K562 (cell line): Measurements from ENCODE around the gene DOCK1. TPM values are rescaled to one million over a fixed set of nuclear protein-coding genes. Genes with fewer than 3 reads are reported as not detected.

Source experiments
- ATAC-seq: fragments of 200-7000 bp; cut with Tn5 transposase; 3 replicates; pipeline ENCODE4 v1.9.1; 2020; ENCODE audit warnings: moderate library complexity
- BruUV-seq: library from RNA; stranded (reverse); fragments of 400-500 nt; replicated peaks from 2 replicates; lab custom pipeline; 2021; lab: Mats Ljungman, UMichigan
- CTCF ChIA-PET: fragments of 300-600 bp; formaldehyde crosslinking; extraction: SDS; loops from one replicate; lab custom pipeline; 2021; ENCODE audit warnings: low intra/inter-chr PET ratio; lab: Yijun Ruan, JAX
- POLR2A ChIA-PET: fragments of 300-600, 350-650 bp; sonication (Branson Sonifier 250); formaldehyde crosslinking; extraction: SDS; loops from one replicate; lab custom pipeline; 2021; ENCODE audit warnings: antibody characterized with exemption, inconsistent platforms; lab: Yijun Ruan, JAX
- DNase-seq, 4 experiments: peaks; one replicate each; pipeline versions ENCODE4 v3.0.0 to v3.0.0-alpha.2; 2011 to 2018; ENCODE audit warnings: low spot score in 3 of 4, mixed read lengths in 3 of 4; ENCODE audit errors: extremely low read depth in 1 of 4
- FAIRE-seq: peaks from 2 replicates; lab custom pipeline; 2011; peaks lifted over from hg19 to GRCh38; lab: Jason Lieb, UNC
- H2AFZ ChIP-seq: 2 replicates; pipeline ENCODE4 v1.6.0; 2011; ENCODE audit warnings: low read depth, low read length, control low read depth, inconsistent platforms
- H3K27ac ChIP-seq: fragments of 200-600 bp; 3 replicates; pipeline ENCODE4 v1.8.0; 2011; ENCODE audit warnings: low read depth, mild to moderate bottlenecking, control low read depth, inconsistent platforms, low read length, moderate library complexity, mixed read lengths; ENCODE audit errors: extremely low read depth
- H3K27me3 ChIP-seq, 2 experiments: fragments of 300-600 bp in 1 of 2; 2 replicates in 1 of 2; 3 replicates in 1 of 2; pipeline versions ENCODE4 v1.6.0 to v1.8.0; 2011; ENCODE audit warnings: inconsistent platforms in 2 of 2, low read length in 2 of 2, mild to moderate bottlenecking in 1 of 2, mixed read lengths in 1 of 2, moderate library complexity in 1 of 2; ENCODE audit not compliant: control insufficient read depth in 2 of 2, insufficient read depth in 2 of 2
- H3K36me3 ChIP-seq: fragments of 300-600 bp; 3 replicates; pipeline ENCODE4 v1.8.0; 2011; ENCODE audit warnings: mild to moderate bottlenecking, low read length, inconsistent platforms; ENCODE audit not compliant: control insufficient read depth, insufficient read depth
- H3K4me1 ChIP-seq, 2 experiments: fragments of 200-600 bp in 1 of 2; replicated peaks in 1 of 2; 2 replicates in 1 of 2; 3 replicates in 1 of 2; pipeline versions ENCODE4 v1.5.1 to v1.8.0; 2011; ENCODE audit warnings: inconsistent platforms in 2 of 2, low read length in 2 of 2, mild to moderate bottlenecking in 1 of 2, mixed read lengths in 1 of 2, moderate library complexity in 1 of 2; ENCODE audit not compliant: control insufficient read depth in 2 of 2, insufficient read depth in 2 of 2
- H3K4me2 ChIP-seq: 2 replicates; pipeline ENCODE4 v1.6.1; 2011; ENCODE audit warnings: low read length, control low read depth, inconsistent platforms, mixed read lengths; ENCODE audit not compliant: insufficient read depth
- H3K4me3 ChIP-seq: fragments of 200-600 bp; sonication (generic), shearing (Covaris generic); 2 replicates; pipeline ENCODE4 v1.5.1; 2016; ENCODE audit warnings: control low read depth, inconsistent platforms
- H3K79me2 ChIP-seq: fragments of 200-600 bp; 3 replicates; pipeline ENCODE4 v1.8.0; 2011; ENCODE audit warnings: low read length, inconsistent platforms; ENCODE audit not compliant: control insufficient read depth, insufficient read depth
- H3K9ac ChIP-seq, 2 experiments: 2 replicates each; pipeline versions ENCODE4 v1.6.0 to v1.6.1; 2011; ENCODE audit warnings: low read depth in 2 of 2, low read length in 2 of 2, control low read depth in 1 of 2, inconsistent platforms in 1 of 2, mild to moderate bottlenecking in 1 of 2, mixed read lengths in 1 of 2; ENCODE audit not compliant: insufficient read depth in 1 of 2
- H3K9me1 ChIP-seq: one replicate; pipeline ENCODE4 v1.6.0; 2011; ENCODE audit warnings: inconsistent platforms, mild to moderate bottlenecking, low read length, moderate library complexity; ENCODE audit not compliant: control insufficient read depth, insufficient read depth
- H3K9me3 ChIP-seq: replicated peaks from 2 replicates; pipeline ENCODE4 v1.5.1; 2011; ENCODE audit warnings: low read depth, low read length, inconsistent platforms; ENCODE audit not compliant: control insufficient read depth, insufficient read depth
- H4K20me1 ChIP-seq: replicated peaks from 2 replicates; pipeline ENCODE4 v1.6.1; 2011; ENCODE audit warnings: low read length, inconsistent platforms, mixed read lengths; ENCODE audit not compliant: control insufficient read depth, insufficient read depth
- BACH1 ChIP-seq: fragments of 200-800 bp; sonication (Bioruptor generic); IDR thresholded peaks from 2 replicates; pipeline ENCODE4 v1.6.1; 2016; ENCODE audit warnings: missing genetic modification characterization, missing compliant biosample characterization
- CBFB ChIP-seq: sonication (generic); formaldehyde crosslinking; IDR thresholded peaks from 2 replicates; pipeline ENCODE4 v1.4.0; 2020; ENCODE audit warnings: mild to moderate bottlenecking, missing genetic modification reagents
- CBX8 ChIP-seq: fragments of 200-600 bp; sonication (generic); IDR thresholded peaks from 2 replicates; pipeline ENCODE4 v1.6.1; 2012; ENCODE audit warnings: borderline replicate concordance, mixed run types, low read depth, mild to moderate bottlenecking, moderate library complexity, mixed read lengths, low read length, control low read depth, inconsistent platforms; ENCODE audit not compliant: poor library complexity, severe bottlenecking; ENCODE audit errors: extremely low read depth
- HNRNPUL1 ChIP-seq: fragments of 200-400 bp; formaldehyde crosslinking; IDR thresholded peaks from 2 replicates; pipeline ENCODE4 v1.6.1; 2017; ENCODE audit warnings: low read length
- PHB ChIP-seq: fragments of 250-450 bp; sonication (Bioruptor Pico); IDR thresholded peaks from 2 replicates; pipeline ENCODE4 v1.5.0; 2021
- RBM39 ChIP-seq: fragments of 200-400 bp; formaldehyde crosslinking; optimal IDR thresholded peaks from 2 replicates; pipeline ENCODE3; 2018; ENCODE audit warnings: low read depth, low read length
- SAFB2 ChIP-seq: fragments of 200-400 bp; formaldehyde crosslinking; IDR thresholded peaks from 2 replicates; pipeline ENCODE4 v1.6.1; 2018; ENCODE audit warnings: borderline replicate concordance, low read length, low read depth, moderate library complexity; ENCODE audit not compliant: severe bottlenecking
- SMAD4 ChIP-seq: fragments of 250-450 bp; sonication (Bioruptor Pico); conservative IDR thresholded peaks from 2 replicates; pipeline ENCODE4 v1.8.0; 2021; ENCODE audit warnings: inconsistent platforms, mild to moderate bottlenecking, moderate library complexity
- ZFP1 ChIP-seq: fragments of 450-650 bp; formaldehyde crosslinking; IDR thresholded peaks from 2 replicates; pipeline ENCODE4 v1.4.0; 2020; ENCODE audit warnings: mild to moderate bottlenecking, mixed read lengths
- ZNF263 ChIP-seq: sonication (generic); formaldehyde crosslinking; IDR thresholded peaks from 2 replicates; pipeline ENCODE4 v1.8.0; 2022; ENCODE audit warnings: mild to moderate bottlenecking, missing genetic modification reagents, borderline replicate concordance
- ZNF436 ChIP-seq: fragments of 250-450, 450-650 bp; sonication (Bioruptor Pico); formaldehyde crosslinking; IDR thresholded peaks from 2 replicates; pipeline ENCODE4 v1.7.0; 2020; ENCODE audit warnings: mild to moderate bottlenecking
- WGBS: fragments of 100-300 bp; shearing (Covaris generic); methylation state at CpG from one replicate; pipeline ENCODE4 v1.1.6; 2016; ENCODE audit warnings: low coverage, mixed read lengths; ENCODE audit not compliant: insufficient coverage; ENCODE audit errors: missing lambda C conversion rate; 5-methylcytosine and 5-hydroxymethylcytosine counted together
- in situ Hi-C: fragments of 300-500 bp; cut with MboI; formaldehyde crosslinking; loops from 4 replicates; pipeline ENCODE4 v1.15.0; 2018; ENCODE audit warnings: inconsistent platforms, mixed read lengths
- intact Hi-C: fragments of 100-400 bp; cut with micrococcal nuclease; formaldehyde crosslinking; loops from 2 replicates; pipeline ENCODE4 v1.14.2; 2022
- polyA plus RNA-seq, 8 experiments: library from polyadenylated mRNA; depleted of rRNA in 4 of 8; stranded (reverse) in 5 of 8; unstranded in 3 of 8; fragments of >200 nt; fragmentation: Nextera tagmentation in 2 of 8; fragmentation: Illumina TruSeq in 1 of 8; extraction: Ambion mirVana in 2 of 8; extraction: Trizol in 1 of 8; gene quantifications; 2 replicates each; pipeline versions ENCODE4 v1.2.1 to v1.2.3, GENCODE V29; 2011 to 2014; ENCODE audit warnings: inconsistent platforms in 1 of 8, missing spikeins in 1 of 8
- total RNA-seq, 7 experiments: library from RNA; depleted of rRNA in 6 of 7; stranded (reverse); fragments of >200 nt in 6 of 7; fragmentation: Illumina TruSeq in 2 of 7; extraction: Trizol in 2 of 7; gene quantifications; 2 replicates each; pipeline versions ENCODE4 v1.2.1 to v1.2.3, GENCODE V29; 2011 to 2021; ENCODE audit warnings: low replicate concordance in 1 of 7
- TF ChIP-seq, protein P1 (sequence below), 2 experiments: fragments of 450-650 bp in 1 of 2; IDR thresholded peaks; 2 replicates each; pipeline ENCODE4 v1.6.1; 2011 to 2017; ENCODE audit warnings: low read depth in 2 of 2, antibody characterized with exemption in 1 of 2, borderline replicate concordance in 1 of 2, low read length in 1 of 2, mild to moderate bottlenecking in 1 of 2, mixed read lengths in 1 of 2; ENCODE audit not compliant: control insufficient read depth in 1 of 2
- TF ChIP-seq, protein P2 (sequence below): fragments of 450-650 bp; formaldehyde crosslinking; conservative IDR thresholded peaks from 2 replicates; pipeline ENCODE4 v1.4.0; 2022; ENCODE audit warnings: mild to moderate bottlenecking, missing genetic modification characterization

DOCK1 gene
- total and polyA plus RNA-seq, 9 of the 15 experiments (the other 6 are each of a cell fraction or from before 2014, with no cell fraction given), result 0.31 TPM; not detected in 8

DNA sequence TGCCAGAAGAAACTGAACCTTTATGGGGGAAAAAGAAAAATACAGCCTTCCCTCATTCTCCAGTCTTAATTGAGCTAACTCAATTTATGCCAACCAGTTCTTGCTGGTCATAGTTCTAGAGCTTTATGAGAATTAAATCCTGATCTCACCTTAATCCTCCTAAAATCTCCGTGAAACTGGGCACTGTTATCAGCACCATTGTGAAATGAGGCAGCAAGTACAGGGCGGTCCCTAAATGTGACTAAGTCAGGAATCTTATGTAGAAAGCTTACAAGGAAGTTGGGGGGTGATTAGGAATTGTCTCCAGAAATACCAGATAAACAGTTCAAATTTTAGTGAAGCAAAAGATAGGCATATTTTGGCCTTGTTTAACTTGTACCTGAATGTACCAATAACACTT, 301.9 kb downstream of the DOCK1 start:
- FAIRE-seq, result no peak
- in situ Hi-C loops, result no loop called here
- no peak for TF ChIP-seq SMAD4 (CRISPR knock-in tag)
- TF ChIP-seq ZNF436, result no peak
- TF ChIP-seq CBFB (CRISPR knock-in tag), result no peak
- no peak for TF ChIP-seq SAFB2
- TF ChIP-seq, protein P1, sequence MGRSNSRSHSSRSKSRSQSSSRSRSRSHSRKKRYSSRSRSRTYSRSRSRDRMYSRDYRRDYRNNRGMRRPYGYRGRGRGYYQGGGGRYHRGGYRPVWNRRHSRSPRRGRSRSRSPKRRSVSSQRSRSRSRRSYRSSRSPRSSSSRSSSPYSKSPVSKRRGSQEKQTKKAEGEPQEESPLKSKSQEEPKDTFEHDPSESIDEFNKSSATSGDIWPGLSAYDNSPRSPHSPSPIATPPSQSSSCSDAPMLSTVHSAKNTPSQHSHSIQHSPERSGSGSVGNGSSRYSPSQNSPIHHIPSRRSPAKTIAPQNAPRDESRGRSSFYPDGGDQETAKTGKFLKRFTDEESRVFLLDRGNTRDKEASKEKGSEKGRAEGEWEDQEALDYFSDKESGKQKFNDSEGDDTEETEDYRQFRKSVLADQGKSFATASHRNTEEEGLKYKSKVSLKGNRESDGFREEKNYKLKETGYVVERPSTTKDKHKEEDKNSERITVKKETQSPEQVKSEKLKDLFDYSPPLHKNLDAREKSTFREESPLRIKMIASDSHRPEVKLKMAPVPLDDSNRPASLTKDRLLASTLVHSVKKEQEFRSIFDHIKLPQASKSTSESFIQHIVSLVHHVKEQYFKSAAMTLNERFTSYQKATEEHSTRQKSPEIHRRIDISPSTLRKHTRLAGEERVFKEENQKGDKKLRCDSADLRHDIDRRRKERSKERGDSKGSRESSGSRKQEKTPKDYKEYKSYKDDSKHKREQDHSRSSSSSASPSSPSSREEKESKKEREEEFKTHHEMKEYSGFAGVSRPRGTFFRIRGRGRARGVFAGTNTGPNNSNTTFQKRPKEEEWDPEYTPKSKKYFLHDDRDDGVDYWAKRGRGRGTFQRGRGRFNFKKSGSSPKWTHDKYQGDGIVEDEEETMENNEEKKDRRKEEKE (IDR thresholded peaks at IDR 0.05; ENCODE audit: borderline replicate concordance in 1 of 2, control insufficient read depth in 1 of 2, low read depth in 2 of 2, low read length in 1 of 2), result no peak
- TF ChIP-seq PHB (CRISPR knock-in tag), result no peak
- TF ChIP-seq BACH1 (tag), result no peak
- TF ChIP-seq HNRNPUL1, result no peak
- TF ChIP-seq CBX8, result no peak
- no peak for TF ChIP-seq ZNF263 (CRISPR knock-in tag)
- TF ChIP-seq ZFP1 (CRISPR knock-in tag), result no peak
- TF ChIP-seq, protein P2, sequence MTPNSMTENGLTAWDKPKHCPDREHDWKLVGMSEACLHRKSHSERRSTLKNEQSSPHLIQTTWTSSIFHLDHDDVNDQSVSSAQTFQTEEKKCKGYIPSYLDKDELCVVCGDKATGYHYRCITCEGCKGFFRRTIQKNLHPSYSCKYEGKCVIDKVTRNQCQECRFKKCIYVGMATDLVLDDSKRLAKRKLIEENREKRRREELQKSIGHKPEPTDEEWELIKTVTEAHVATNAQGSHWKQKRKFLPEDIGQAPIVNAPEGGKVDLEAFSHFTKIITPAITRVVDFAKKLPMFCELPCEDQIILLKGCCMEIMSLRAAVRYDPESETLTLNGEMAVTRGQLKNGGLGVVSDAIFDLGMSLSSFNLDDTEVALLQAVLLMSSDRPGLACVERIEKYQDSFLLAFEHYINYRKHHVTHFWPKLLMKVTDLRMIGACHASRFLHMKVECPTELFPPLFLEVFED (CRISPR knock-in tag), result no peak
- TF ChIP-seq RBM39, result no peak
- Histone ChIP-seq H3K9me3 (no peaks in the 10 kb centered on the region), H3K9ac (no peak overlapping the region), H4K20me1 (no peaks in the 10 kb centered on the region), H3K9me1 (no peaks in the 10 kb centered on the region), H3K79me2 (no peaks in the 10 kb centered on the region), H3K4me2 (no peak overlapping the region), H3K27ac (no peak overlapping the region), H3K27me3 (no peaks in the 10 kb centered on the region), H2AFZ (no peak overlapping the region), H3K4me3 (no peak overlapping the region), H3K4me1 (no peaks in the 10 kb centered on the region), H3K36me3 (no peaks in the 10 kb centered on the region)
- ATAC-seq, result no peak
- intact Hi-C loops, result no loop called here
- no TSS peak for BruUV-seq
- CTCF ChIA-PET, result no interaction called here
- POLR2A ChIA-PET, result no interaction called here
- WGBS, result 0% methylated on average over 2 of the region's 2 CpGs
- no peak for DNase-seq
